ENCODE results near the gene IL17REL.

The IL17REL gene

GRCh38 chr22:50045211-50046018, 32.9 kb upstream of the IL17REL start:
- H3K27ac ChIP-seq (ENCODE audit: low read length) = no peak overlapping the region
- no peaks in the 10 kb centered on the region for H3K27me3 ChIP-seq (ENCODE audit: control insufficient read depth, insufficient read depth, low read length)
- no CpG with 5 or more reads among the region's 35 CpGs for WGBS (ENCODE audit: insufficient coverage, insufficient read length)

GRCh38 chr22:50044485-50045118, 32.0 kb upstream of the IL17REL start:
- Histone ChIP-seq H3K4me3 (ENCODE audit: low read length) (no peak overlapping the region), H3K27ac (ENCODE audit: low read length) (no peak overlapping the region), H3K36me3 (ENCODE audit: control insufficient read depth, insufficient read depth, low read length) (no peaks in the 10 kb centered on the region; the same call in 1 of the 2 replicates), H3K4me1 (ENCODE audit: control insufficient read depth, insufficient read depth, low read length) (no peaks in the 10 kb centered on the region; the same call in 1 of the 2 replicates), H3K9me3 (ENCODE audit: control insufficient read depth, insufficient read depth, low read length) (no peaks in the 10 kb centered on the region), H3K27me3 (ENCODE audit: control insufficient read depth, insufficient read depth, low read length) (no peaks in the 10 kb centered on the region)
- no CpG with 5 or more reads among the region's 30 CpGs for WGBS (ENCODE audit: insufficient coverage, insufficient read length)
- no peak for DNase-seq (ENCODE audit: low read depth, low spot score)

More at GRCh38 chr22:50045211-50046018, 32.9 kb upstream of the IL17REL start:
- no peak for DNase-seq (ENCODE audit: low read depth, low spot score)
- no peaks in the 10 kb centered on the region; the same call in 1 of the 2 replicates for H3K4me1 ChIP-seq (ENCODE audit: control insufficient read depth, insufficient read depth, low read length)
- H3K36me3 ChIP-seq (ENCODE audit: control insufficient read depth, insufficient read depth, low read length) = no peaks in the 10 kb centered on the region; the same call in 1 of the 2 replicates
- H3K9me3 ChIP-seq (ENCODE audit: control insufficient read depth, insufficient read depth, low read length) = no peaks in the 10 kb centered on the region
- H3K4me3 ChIP-seq (ENCODE audit: low read length) = no peak overlapping the region

- H3K9me3 ChIP-seq (ENCODE audit: control insufficient read depth, insufficient read depth, low read length) = no peaks in the 10 kb centered on the region
- no peak for DNase-seq (ENCODE audit: low read depth, low spot score)
- H3K36me3 ChIP-seq (ENCODE audit: control insufficient read depth, insufficient read depth, low read length) = no peaks in the 10 kb centered on the region; the same call in 1 of the 2 replicates
- H3K4me3 ChIP-seq (ENCODE audit: low read length) = no peak overlapping the region
- WGBS (ENCODE audit: insufficient coverage, insufficient read length) = no CpG with 5 or more reads among the region's 17 CpGs
- H3K27me3 ChIP-seq (ENCODE audit: control insufficient read depth, insufficient read depth, low read length) = no peaks in the 10 kb centered on the region
- H3K27ac ChIP-seq (ENCODE audit: low read length) = no peak overlapping the region
- H3K4me1 ChIP-seq (ENCODE audit: control insufficient read depth, insufficient read depth, low read length) = no peaks in the 10 kb centered on the region; the same call in 1 of the 2 replicates
Measured at GRCh38 chr22:50041361-50042065, 28.9 kb upstream of the IL17REL start.

- Histone ChIP-seq H3K9me3 (ENCODE audit: control insufficient read depth, insufficient read depth, low read length) (no peaks in the 10 kb centered on the region), H3K4me1 (ENCODE audit: control insufficient read depth, insufficient read depth, low read length) (no peaks in the 10 kb centered on the region; the same call in 1 of the 2 replicates), H3K4me3 (ENCODE audit: low read length) (no peak overlapping the region), H3K36me3 (ENCODE audit: control insufficient read depth, insufficient read depth, low read length) (no peaks in the 10 kb centered on the region; the same call in 1 of the 2 replicates), H3K27me3 (ENCODE audit: control insufficient read depth, insufficient read depth, low read length) (no peaks in the 10 kb centered on the region), H3K27ac (ENCODE audit: low read length) (no peak overlapping the region)
- DNase-seq (ENCODE audit: low read depth, low spot score) = no peak
- no CpG with 5 or more reads among the region's 7 CpGs for WGBS (ENCODE audit: insufficient coverage, insufficient read length)
Measured at GRCh38 chr22:50040717-50041116, 28.2 kb upstream of the IL17REL start.

GRCh38 chr22:50039669-50040443, 27.3 kb upstream of the IL17REL start:
- Histone ChIP-seq H3K4me3 (ENCODE audit: low read length) (no peak overlapping the region), H3K4me1 (ENCODE audit: control insufficient read depth, insufficient read depth, low read length) (no peaks in the 10 kb centered on the region; the same call in 1 of the 2 replicates), H3K9me3 (ENCODE audit: control insufficient read depth, insufficient read depth, low read length) (no peaks in the 10 kb centered on the region), H3K27me3 (ENCODE audit: control insufficient read depth, insufficient read depth, low read length) (no peaks in the 10 kb centered on the region), H3K36me3 (ENCODE audit: control insufficient read depth, insufficient read depth, low read length) (no peaks in the 10 kb centered on the region; the same call in 1 of the 2 replicates), H3K27ac (ENCODE audit: low read length) (no peak overlapping the region)
- no peak for DNase-seq (ENCODE audit: low read depth, low spot score)
- no CpG with 5 or more reads among the region's 29 CpGs for WGBS (ENCODE audit: insufficient coverage, insufficient read length)

GRCh38 chr22:50035976-50036724, 23.6 kb upstream of the IL17REL start:
- H3K36me3 ChIP-seq (ENCODE audit: control insufficient read depth, insufficient read depth, low read length) = no peaks in the 10 kb centered on the region; the same call in 1 of the 2 replicates
- H3K9me3 ChIP-seq (ENCODE audit: control insufficient read depth, insufficient read depth, low read length) = no peaks in the 10 kb centered on the region
- no CpG with 5 or more reads among the region's 23 CpGs for WGBS (ENCODE audit: insufficient coverage, insufficient read length)
- no peaks in the 10 kb centered on the region for H3K27me3 ChIP-seq (ENCODE audit: control insufficient read depth, insufficient read depth, low read length)
- H3K4me1 ChIP-seq (ENCODE audit: control insufficient read depth, insufficient read depth, low read length) = no peaks in the 10 kb centered on the region
- DNase-seq (ENCODE audit: low read depth, low spot score) = no peak
- no peak overlapping the region for H3K4me3 ChIP-seq (ENCODE audit: low read length)
- H3K27ac ChIP-seq (ENCODE audit: low read length) = no peak overlapping the region

GRCh38 chr22:50035131-50035881, 22.7 kb upstream of the IL17REL start:
- Histone ChIP-seq H3K4me1 (ENCODE audit: control insufficient read depth, insufficient read depth, low read length) (no peaks in the 10 kb centered on the region), H3K4me3 (ENCODE audit: low read length) (no peak overlapping the region), H3K9me3 (ENCODE audit: control insufficient read depth, insufficient read depth, low read length) (no peaks in the 10 kb centered on the region), H3K27ac (ENCODE audit: low read length) (no peak overlapping the region), H3K27me3 (ENCODE audit: control insufficient read depth, insufficient read depth, low read length) (no peaks in the 10 kb centered on the region), H3K36me3 (ENCODE audit: control insufficient read depth, insufficient read depth, low read length) (no peaks in the 10 kb centered on the region; the same call in 1 of the 2 replicates)
- no peak for DNase-seq (ENCODE audit: low read depth, low spot score)
- no CpG with 5 or more reads among the region's 24 CpGs for WGBS (ENCODE audit: insufficient coverage, insufficient read length)

GRCh38 chr22:50034126-50035081, 21.8 kb upstream of the IL17REL start:
- H3K27ac ChIP-seq (ENCODE audit: low read length) = no peak overlapping the region
- no peaks in the 10 kb centered on the region for H3K4me1 ChIP-seq (ENCODE audit: control insufficient read depth, insufficient read depth, low read length)
- WGBS (ENCODE audit: insufficient coverage, insufficient read length) = no CpG with 5 or more reads among the region's 43 CpGs
- no peak overlapping the region for H3K4me3 ChIP-seq (ENCODE audit: low read length)
- no peaks in the 10 kb centered on the region; the same call in 1 of the 2 replicates for H3K36me3 ChIP-seq (ENCODE audit: control insufficient read depth, insufficient read depth, low read length)
- H3K9me3 ChIP-seq (ENCODE audit: control insufficient read depth, insufficient read depth, low read length) = no peaks in the 10 kb centered on the region
- H3K27me3 ChIP-seq (ENCODE audit: control insufficient read depth, insufficient read depth, low read length) = no peaks in the 10 kb centered on the region; the same call in 1 of the 2 replicates
- DNase-seq (ENCODE audit: low read depth, low spot score) = no peak
